ENCODE data around the gene ACAD8.

DNA sequence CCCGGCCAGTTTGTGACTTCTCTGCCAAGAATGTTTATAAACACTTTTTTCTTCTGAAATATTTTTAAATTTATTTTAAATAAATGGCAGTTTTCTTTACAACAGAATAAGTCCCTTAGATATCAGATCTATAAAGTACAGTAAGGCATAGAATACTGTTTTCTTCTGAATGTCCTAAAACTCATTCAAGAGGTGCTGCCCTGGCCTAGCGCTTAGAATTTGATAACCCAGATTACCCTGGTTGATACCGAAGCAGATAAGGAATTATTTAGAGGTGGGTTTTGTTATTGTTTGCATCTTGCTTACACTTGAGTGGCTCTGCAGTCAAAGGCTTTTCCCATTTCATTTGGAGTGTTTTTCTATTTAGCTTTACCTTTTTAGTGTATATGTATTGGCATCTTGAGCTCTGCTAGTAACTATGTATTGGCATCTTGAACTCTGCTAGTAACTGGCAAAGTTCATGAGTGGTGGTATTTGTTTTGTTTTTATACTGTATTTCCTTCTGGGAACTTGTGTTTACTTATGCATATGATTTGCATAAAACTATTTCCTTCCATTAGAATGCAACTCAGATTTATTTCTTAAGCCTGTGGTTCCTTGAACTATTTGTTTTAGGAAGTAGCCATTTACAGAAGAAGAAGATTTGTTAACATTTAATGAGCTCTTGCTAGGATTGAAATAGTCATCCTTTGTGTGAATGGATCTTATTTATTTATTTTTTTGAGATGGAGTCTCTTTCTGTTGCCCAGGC, 1.2 kb downstream of the ACAD8 start:
- TF ChIP-seq, protein P1, sequence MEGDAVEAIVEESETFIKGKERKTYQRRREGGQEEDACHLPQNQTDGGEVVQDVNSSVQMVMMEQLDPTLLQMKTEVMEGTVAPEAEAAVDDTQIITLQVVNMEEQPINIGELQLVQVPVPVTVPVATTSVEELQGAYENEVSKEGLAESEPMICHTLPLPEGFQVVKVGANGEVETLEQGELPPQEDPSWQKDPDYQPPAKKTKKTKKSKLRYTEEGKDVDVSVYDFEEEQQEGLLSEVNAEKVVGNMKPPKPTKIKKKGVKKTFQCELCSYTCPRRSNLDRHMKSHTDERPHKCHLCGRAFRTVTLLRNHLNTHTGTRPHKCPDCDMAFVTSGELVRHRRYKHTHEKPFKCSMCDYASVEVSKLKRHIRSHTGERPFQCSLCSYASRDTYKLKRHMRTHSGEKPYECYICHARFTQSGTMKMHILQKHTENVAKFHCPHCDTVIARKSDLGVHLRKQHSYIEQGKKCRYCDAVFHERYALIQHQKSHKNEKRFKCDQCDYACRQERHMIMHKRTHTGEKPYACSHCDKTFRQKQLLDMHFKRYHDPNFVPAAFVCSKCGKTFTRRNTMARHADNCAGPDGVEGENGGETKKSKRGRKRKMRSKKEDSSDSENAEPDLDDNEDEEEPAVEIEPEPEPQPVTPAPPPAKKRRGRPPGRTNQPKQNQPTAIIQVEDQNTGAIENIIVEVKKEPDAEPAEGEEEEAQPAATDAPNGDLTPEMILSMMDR (IDR thresholded peaks at IDR 0.05), result no peak
- TF ChIP-seq POLR2A (IDR thresholded peaks at IDR 0.05) (no peak), EP300 (IDR thresholded peaks at IDR 0.05) (no peak)
